HS-27A (cell line): ENCODE measurements around the gene IP6K2.

Source experiments
- DNase-seq: peaks from one replicate; pipeline ENCODE4 v3.0.0-alpha.2; 2012; ENCODE audit warnings: low read depth, missing footprints

IP6K2 gene

GRCh38 chr3:48663489-48664312 lies 53.3 kb downstream of the IP6K2 start:
- peak; percentile 98 for DNase-seq

GRCh38 chr3:48662753-48663488 lies 54.1 kb downstream of the IP6K2 start, which contains the start of gene CELSR3:
CELSR3 (minus strand) TSS chr3:48662886; CDS start chr3:48662634, 252 bp downstream.
- DNase-seq = peak; percentile 84

GRCh38 chr3:48662145-48662752 lies 54.8 kb downstream of the IP6K2 start:
- no peak for DNase-seq

GRCh38 chr3:48661501-48662144 lies 55.4 kb downstream of the IP6K2 start:
- no peak for DNase-seq

GRCh38 chr3:48660800-48661400 lies 56.1 kb downstream of the IP6K2 start:
- no peak for DNase-seq

GRCh38 chr3:48656841-48657281 lies 60.2 kb downstream of the IP6K2 start:
- no peak for DNase-seq

GRCh38 chr3:48656061-48656840 lies 60.8 kb downstream of the IP6K2 start:
- no peak for DNase-seq

- no peak for DNase-seq
Measured at GRCh38 chr3:48655606-48656005, 61.4 kb downstream of the IP6K2 start.

GRCh38 chr3:48655063-48655462 lies 62.0 kb downstream of the IP6K2 start:
- DNase-seq = no peak

GRCh38 chr3:48652923-48653715 lies 63.9 kb downstream of the IP6K2 start:
- no peak for DNase-seq

GRCh38 chr3:48651771-48652170 lies 65.2 kb downstream of the IP6K2 start:
- DNase-seq = no peak

GRCh38 chr3:48650723-48651122 lies 66.3 kb downstream of the IP6K2 start:
- DNase-seq = no peak

GRCh38 chr3:48648188-48648850 lies 68.7 kb downstream of the IP6K2 start:
- DNase-seq = no peak

GRCh38 chr3:48647714-48648113 lies 69.3 kb downstream of the IP6K2 start:
- DNase-seq = no peak

- DNase-seq = no peak
Measured at GRCh38 chr3:48644898-48645760, 71.9 kb downstream of the IP6K2 start.

GRCh38 chr3:48642605-48643004 lies 74.4 kb downstream of the IP6K2 start:
- DNase-seq = no peak

GRCh38 chr3:48641396-48641795 lies 75.6 kb downstream of the IP6K2 start:
- DNase-seq = no peak

- no peak for DNase-seq
Measured at GRCh38 chr3:48639944-48640606, 76.9 kb downstream of the IP6K2 start.
